Keratinocyte (primary cell): ENCODE measurements around the gene MYO1E.

ENCODE experiments used
- CTCF ChIP-seq, 3 experiments: IDR thresholded peaks in 1 of 3; conservative IDR thresholded peaks in 1 of 3; optimal IDR thresholded peaks in 1 of 3; 2 replicates in 2 of 3; 3 replicates in 1 of 3; pipeline versions ENCODE3 to v1.5.1; 2011; ENCODE audit warnings: low read length in 3 of 3, mild to moderate bottlenecking in 3 of 3, moderate library complexity in 2 of 3, control low read depth in 1 of 3, inconsistent platforms in 1 of 3; ENCODE audit not compliant: insufficient read depth in 2 of 3; ENCODE audit errors: extremely low read depth in 1 of 3
- EZH2 ChIP-seq: IDR thresholded peaks from one replicate; pipeline ENCODE4 v1.6.1; 2012; ENCODE audit warnings: inconsistent platforms, mild to moderate bottlenecking, low read length, moderate library complexity

- no peak for TF ChIP-seq CTCF (optimal IDR thresholded peaks at IDR 0.05 in 1 of 3, IDR thresholded peaks at IDR 0.05 in 1 of 3, conservative IDR thresholded peaks at IDR 0.05 in 1 of 3; ENCODE audit: extremely low read depth in 1 of 3, insufficient read depth in 2 of 3, low read length in 3 of 3)
- no peak for TF ChIP-seq EZH2
Measured at GRCh38 chr15:59345326-59345725, 27.3 kb downstream of the MYO1E start.
